ENCODE measurements around the gene OXCT2.
A peak's percentile ranks its signal among the peaks of the same experiment; 100 is the strongest.

Gene OXCT2

GRCh38 chr1:39745016-39745670 is 26.0 kb downstream of the OXCT2 start:
- no peak for DNase-seq (ENCODE audit: low read depth)
- no peak for TF ChIP-seq CTCF (conservative IDR thresholded peaks at IDR 0.05; ENCODE audit: control insufficient read depth, insufficient read depth, low read depth, low read length)
- H3K4me3 ChIP-seq (ENCODE audit: control insufficient read depth, low read depth, low read length) = no peak overlapping the region

- no peak for TF ChIP-seq CTCF (conservative IDR thresholded peaks at IDR 0.05; ENCODE audit: control insufficient read depth, insufficient read depth, low read depth, low read length)
These were observed 32.4 kb downstream of the OXCT2 start, which contains the start of gene PPIE for GRCh38 chr1:39738622-39739366. Gene PPIE (plus strand): TSS chr1:39738882. CDS start chr1:39738901, 19 bp downstream.

GRCh38 chr1:39737546-39738169 is 33.5 kb downstream of the OXCT2 start:
- TF ChIP-seq CTCF (conservative IDR thresholded peaks at IDR 0.05; ENCODE audit: control insufficient read depth, insufficient read depth, low read depth, low read length) = no peak
- no peak overlapping the region for H3K4me3 ChIP-seq (ENCODE audit: control insufficient read depth, low read depth, low read length)
- DNase-seq (ENCODE audit: low read depth) = peak; percentile 89

More at GRCh38 chr1:39738622-39739366, 32.4 kb downstream of the OXCT2 start, which contains the start of gene PPIE:
- H3K4me3 ChIP-seq (ENCODE audit: control insufficient read depth, low read depth, low read length) = peak within 1 kb of the TSS; percentile 95
- peak; percentile 86 for DNase-seq (ENCODE audit: low read depth)

GRCh38 chr1:39735731-39736130 is 35.4 kb downstream of the OXCT2 start:
- no peak for DNase-seq (ENCODE audit: low read depth)
- H3K4me3 ChIP-seq (ENCODE audit: control insufficient read depth, low read depth, low read length) = no peak overlapping the region
- TF ChIP-seq CTCF (conservative IDR thresholded peaks at IDR 0.05; ENCODE audit: control insufficient read depth, insufficient read depth, low read depth, low read length) = no peak

- TF ChIP-seq CTCF (conservative IDR thresholded peaks at IDR 0.05; ENCODE audit: control insufficient read depth, insufficient read depth, low read depth, low read length) = no peak
- no peak for DNase-seq (ENCODE audit: low read depth)
- no peak overlapping the region for H3K4me3 ChIP-seq (ENCODE audit: control insufficient read depth, low read depth, low read length)
These were observed 38.0 kb downstream of the OXCT2 start for GRCh38 chr1:39733161-39733560.

GRCh38 chr1:39732730-39733129 is 38.4 kb downstream of the OXCT2 start:
- no peak for DNase-seq (ENCODE audit: low read depth)
- no peak overlapping the region for H3K4me3 ChIP-seq (ENCODE audit: control insufficient read depth, low read depth, low read length)
- no peak for TF ChIP-seq CTCF (conservative IDR thresholded peaks at IDR 0.05; ENCODE audit: control insufficient read depth, insufficient read depth, low read depth, low read length)

Measured in fibroblast of mammary gland (primary cell).